Stimulated activated CD8-positive, alpha-beta memory T cell treated with anti-CD3 and anti-CD28 coated beads, Interleukin-12 subunit alpha, Interleukin-12 subunit beta, amount 100 ng/mL, for 24 hours (primary cell): Measurements from ENCODE around the gene PREX1.

Experiments
- DNase-seq: peaks from one replicate; pipeline ENCODE4 v3.0.0-alpha.2; 2020; ENCODE audit errors: extremely low read depth

Gene PREX1

DNA sequence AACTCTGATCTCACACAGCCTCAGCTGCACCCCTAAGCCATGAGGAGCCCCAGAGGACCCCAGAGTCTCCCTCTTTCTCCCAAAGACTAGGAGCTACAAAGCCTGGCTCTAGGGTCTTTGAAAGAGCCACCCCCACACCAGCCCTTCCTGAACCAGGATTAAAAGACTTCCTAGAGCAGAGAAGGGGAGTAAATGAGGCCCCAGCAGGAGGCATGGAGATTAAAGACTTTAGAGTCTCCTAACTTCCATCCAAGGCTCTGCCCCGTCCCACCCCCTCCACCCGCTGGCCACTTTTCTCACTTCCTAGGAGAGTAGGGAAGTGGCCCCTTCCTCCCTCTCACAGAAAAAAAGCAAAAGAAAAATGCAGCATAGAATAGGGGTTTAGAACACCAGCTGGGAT lies 1.7 kb downstream of the PREX1 start:
- no peak for DNase-seq

- no peak for DNase-seq
Observed at GRCh38 chr20:48825566-48825920, 2.3 kb downstream of the PREX1 start.

DNA sequence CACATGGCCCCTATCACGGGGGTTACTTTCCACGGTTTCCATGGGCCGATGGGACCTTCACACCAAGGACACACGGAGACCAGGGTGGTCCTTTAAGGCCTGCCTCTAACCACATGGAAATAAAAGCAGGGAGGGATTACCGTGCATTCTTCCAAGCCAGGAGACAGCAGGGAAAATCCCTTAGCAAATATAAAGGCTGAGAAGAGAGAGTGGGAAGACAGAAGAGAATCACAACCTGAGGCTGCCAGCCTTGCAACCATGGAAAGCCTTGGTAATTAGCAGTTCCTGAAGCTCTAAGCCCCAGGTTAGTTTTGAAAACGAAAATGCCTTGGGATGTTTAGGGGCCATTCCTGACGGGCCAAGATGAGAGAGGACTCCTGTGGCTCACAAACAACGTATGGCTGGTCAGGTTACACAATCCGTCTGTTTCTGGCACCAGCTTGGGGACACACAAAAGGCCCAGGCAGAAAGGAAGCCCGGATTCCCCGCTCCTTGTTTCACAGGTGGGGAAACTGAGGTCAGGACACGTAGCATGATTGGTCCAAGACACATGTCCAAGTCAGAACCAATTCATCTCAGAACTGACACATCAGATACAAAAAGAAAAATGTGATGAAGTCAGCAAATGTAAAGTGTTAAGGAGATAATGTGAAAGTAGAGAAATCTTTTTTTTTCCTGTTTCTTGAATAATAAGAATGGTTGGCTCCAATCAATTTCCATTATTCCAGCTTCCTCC lies 2.8 kb downstream of the PREX1 start:
- DNase-seq, result no peak

- DNase-seq, result peak; percentile 40
Observed at GRCh38 chr20:48823960-48824498, 3.8 kb downstream of the PREX1 start.

DNA sequence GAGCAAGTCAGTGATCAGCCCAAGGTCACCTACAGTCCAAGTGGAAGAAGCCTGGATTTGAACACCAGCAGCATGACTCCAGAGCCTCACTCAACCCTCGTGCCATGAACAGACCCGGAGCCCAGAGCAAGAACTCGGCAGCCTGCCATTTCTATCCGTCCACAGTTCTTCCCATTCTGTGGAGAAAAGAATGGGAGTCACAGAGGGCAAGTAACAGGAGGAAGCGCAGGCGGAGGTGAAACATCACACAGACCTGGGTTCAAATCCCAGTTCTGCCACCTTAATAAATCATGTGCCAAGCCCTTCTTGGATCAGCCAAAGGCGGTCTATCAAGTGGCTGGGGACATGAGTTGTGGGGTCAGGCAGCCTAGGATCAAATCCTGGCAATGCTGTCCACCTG lies 4.3 kb downstream of the PREX1 start:
- DNase-seq, result no peak

- no peak for DNase-seq
Observed at GRCh38 chr20:48822879-48823385, 4.9 kb downstream of the PREX1 start.

DNA sequence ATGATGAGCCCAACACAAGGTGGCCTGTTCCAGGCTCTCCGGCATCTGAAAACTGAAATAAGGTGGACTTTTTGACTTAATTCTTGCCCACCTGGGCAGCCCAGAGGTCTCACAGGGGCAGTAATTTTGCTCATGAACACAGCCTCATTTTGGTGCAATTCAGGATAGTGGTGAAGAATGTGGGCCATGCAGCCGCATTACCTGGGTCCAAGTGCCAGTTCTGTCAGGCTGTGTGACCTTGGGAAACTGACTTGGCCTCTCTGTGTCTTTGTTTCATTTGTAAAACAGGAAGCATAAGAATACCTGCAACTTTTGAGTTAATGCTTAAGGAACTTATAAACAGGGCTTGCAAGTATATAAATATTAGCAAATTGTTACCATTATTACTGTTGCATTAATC lies 5.6 kb downstream of the PREX1 start:
- DNase-seq, result no peak

DNA sequence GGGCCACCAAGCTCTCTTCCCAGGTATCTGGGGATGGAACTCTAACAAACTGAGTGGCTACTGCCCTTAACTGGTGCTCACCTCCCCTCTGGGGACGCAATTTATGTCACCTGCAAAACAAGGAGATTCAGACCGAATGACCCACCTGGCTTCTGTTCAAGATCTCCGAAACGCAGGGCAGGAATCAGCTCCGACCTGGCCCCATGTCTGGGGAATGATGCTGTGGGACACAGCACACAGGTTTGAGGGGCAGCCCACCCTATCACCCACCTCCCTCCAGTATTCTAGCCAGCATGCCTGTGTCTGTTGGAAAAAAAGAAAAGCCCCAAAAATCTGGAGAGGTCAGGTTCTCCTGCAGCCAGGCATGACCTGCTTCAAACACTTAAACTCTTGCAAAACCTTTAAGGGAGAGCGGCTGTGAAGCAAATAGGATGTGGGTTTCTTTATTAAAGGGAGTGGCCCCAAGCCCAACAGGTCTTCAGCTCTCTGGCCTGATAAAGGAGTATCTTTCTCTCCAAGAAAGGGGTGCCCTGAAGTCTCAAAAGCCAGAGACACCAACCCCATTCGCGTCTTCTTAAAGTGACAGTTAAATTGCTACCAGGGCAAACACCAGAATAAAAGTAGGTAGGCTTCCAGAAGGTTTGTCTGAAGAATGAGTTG lies 6.4 kb downstream of the PREX1 start:
- no peak for DNase-seq

DNA sequence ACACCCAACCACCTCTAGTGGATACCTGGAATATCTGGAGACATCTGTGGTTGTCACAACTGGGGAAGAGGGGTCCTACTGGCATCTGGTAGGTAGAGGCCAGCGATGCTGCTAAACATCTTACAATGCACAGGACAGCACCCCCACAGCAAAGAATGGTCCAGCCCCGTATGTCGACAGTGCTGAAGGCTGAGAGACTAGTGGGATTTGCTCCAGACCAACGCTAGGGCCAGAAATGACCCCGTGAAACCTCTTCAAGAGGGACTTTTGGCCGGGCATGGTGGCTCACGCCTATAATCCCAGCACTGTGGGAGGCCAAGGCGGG lies 7.2 kb downstream of the PREX1 start:
- DNase-seq, result no peak

DNA sequence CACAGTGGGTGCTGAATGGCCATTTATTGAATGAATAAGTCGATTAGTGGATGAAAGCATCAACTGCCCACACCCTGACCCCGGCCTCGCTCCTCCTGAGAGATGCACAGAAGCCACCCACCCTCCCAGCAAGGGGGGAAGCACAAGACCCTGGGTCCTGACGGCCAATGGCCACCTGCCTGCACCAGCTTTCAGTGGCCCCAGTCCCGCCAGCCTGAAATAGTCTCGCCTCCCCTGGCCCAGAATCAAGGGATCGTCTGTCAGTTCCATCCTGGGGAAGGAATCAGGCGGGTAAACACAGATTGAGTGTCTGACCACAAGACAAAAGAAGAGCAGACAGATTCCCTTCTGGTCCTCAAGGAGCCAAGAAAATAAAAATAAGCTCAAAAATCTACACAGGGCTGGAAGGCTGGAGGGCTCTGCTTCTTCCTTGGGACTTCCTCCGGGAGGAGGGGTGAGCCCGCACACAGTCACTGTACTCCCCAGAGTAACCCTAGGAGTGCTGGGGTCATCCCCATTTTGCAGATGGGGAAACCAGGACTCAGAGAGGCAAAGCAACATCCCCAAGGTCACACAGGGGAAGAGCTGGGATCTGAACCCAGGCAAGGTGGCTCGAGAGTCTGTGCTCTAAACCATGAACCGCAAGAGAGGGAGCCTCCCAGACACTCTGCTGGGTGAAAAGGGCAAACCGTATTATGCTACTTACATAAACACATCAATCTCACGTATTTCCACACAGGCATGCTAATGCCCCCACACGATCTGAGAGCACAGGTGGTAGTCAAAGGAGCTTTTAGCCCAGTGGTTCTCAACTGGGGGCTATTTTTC lies 7.8 kb downstream of the PREX1 start:
- no peak for DNase-seq

DNA sequence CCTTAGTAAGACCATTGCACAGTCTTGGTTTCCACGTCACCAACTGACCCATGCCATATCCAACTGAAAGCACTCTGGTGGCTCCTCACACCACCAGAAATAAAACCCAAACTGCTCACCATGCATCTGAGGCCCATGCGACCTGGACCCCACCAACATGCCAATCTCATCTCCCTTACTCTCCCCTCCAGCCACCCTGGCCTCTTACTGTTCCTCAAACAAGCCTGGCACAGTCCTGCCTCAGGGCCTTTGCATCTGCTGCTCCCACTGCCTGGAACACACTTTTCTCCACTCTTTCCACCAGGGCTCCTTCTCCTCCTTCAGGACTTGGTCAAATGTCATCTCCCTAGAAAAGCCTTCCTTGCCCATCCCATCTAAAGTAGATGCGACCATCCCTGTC lies 8.7 kb downstream of the PREX1 start:
- no peak for DNase-seq

DNA sequence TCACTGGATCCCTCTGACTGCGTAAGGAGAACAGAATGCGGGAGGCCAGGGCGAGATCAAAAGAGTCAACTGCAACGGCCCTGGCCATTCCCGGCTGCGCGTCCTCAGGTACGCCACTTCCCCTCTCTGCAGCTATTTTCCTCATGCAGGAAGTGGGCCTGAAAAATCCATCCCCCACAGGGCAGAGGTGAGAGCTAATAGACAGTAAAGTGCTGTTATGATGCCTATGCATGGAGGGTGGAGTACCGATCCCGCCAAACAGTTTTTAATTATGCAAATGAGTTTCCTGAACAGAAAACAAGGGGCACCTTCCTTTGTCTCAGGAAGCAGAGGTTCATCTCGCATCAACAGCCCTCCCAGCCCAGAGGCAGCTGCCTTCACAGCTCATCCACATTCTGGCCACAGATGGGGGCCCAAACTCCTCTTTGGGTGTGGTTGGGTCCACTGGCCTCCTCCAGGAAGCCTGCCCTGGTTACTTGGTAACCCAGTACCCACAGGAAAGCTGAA lies 9.3 kb downstream of the PREX1 start:
- DNase-seq, result no peak

GRCh38 chr20:48818031-48818370 lies 9.8 kb downstream of the PREX1 start:
- no peak for DNase-seq

- no peak for DNase-seq
Observed at GRCh38 chr20:48817367-48818030, 10.3 kb downstream of the PREX1 start.

- DNase-seq, result no peak
Observed at GRCh38 chr20:48816282-48817205, 11.3 kb downstream of the PREX1 start.

GRCh38 chr20:48815537-48815936 lies 12.3 kb downstream of the PREX1 start:
- no peak for DNase-seq

DNA sequence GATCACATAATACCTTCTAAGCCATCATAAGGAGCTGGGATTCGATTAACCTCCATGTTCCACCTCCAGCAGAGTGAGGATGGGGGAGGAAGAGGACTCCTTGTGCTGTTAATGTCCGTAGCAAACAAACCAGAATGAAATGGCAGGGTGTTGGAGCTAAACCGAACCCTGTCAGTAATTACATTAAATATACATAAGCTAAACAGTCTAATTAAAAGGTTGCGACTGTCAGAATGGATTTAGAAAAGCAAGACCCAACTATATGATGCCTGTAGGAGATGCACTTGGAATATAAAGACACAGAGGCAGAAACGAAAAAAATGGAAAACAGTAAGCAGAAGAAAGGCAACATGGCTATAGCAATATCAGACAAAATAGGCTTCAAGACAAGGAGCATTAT lies 13.2 kb downstream of the PREX1 start:
- no peak for DNase-seq

DNA sequence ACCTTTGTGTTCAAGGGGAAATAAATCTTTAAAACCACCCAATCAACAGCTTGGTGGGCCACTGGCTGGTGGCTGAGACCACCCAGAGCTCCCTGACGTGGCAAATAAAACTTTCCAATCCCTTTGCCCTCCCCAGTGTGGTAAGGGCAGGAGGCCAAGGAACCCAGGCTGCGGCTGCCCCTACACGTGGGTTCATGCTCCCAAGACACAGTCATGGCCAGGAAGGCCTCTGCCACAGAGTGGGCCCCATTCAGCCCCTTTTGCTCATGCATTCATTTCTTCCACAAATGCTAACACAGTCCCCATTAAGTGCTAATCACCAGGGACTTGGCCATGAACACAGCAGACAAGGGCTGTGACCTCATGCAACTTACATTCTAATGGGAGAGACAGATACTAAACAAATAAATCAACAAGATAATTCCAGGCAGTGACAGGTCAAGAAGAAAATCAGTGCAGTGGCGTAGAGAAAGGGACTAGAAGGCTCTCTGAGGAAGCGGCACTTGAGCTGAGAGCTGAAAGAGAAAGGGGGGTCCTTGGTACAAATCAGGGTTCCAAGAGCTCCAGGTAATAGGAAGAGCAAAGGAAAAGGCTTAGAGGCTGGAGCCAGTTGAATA lies 13.8 kb downstream of the PREX1 start:
- no peak for DNase-seq

- DNase-seq, result no peak
Observed at GRCh38 chr20:48813446-48813747, 14.4 kb downstream of the PREX1 start.

DNA sequence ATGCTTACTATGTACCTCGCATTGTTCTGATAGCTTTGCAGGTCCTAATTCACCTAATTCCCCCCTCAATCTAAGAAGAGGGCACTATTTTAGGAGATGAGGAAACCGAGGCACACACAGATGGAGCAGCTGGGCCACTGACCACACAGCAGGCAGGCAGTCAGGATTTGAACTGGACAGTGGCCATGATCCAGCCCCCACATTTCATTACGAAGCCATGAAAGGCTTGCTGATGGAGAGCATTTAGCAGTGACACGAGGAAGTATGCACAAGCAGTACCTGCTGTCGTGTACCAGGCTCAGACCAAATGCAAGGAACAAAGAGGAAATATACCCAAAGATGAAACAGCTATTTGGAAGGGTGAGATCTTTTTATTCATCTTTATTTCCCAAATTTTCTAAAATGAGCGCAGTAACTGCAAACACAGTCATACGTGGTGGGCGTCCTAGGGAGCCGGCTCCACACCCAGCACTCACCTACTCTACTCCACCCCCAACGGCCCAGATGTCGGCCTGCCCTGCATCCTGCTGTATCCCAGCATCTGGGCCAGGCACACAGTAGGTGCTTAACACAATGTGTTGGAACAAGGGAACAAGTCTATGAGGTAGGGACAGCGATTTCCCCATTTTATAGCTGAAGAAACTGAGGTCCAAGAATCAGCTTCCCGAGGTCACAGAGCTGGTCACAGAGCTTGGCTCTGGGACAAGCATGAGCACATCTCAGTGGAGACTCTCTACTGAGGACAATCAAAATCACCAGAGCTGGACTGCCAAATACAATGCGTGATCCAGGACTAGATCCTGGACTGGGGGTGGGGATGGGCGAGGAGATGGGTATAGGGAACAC lies 15.0 kb downstream of the PREX1 start:
- no peak for DNase-seq
